K562 (cell line): ENCODE results near the gene CPT1C. TPM values are rescaled to one million over a fixed set of nuclear protein-coding genes. Genes with fewer than 3 reads are reported as not detected.

Experiments used
- ARHGAP35 ChIP-seq: fragments of 450-650 bp; IDR thresholded peaks from 2 replicates; pipeline ENCODE4 v1.6.1; 2018; ENCODE audit not compliant: partially characterized antibody
- ESRRA ChIP-seq: fragments of 450-650 bp; IDR thresholded peaks from 2 replicates; pipeline ENCODE4 v1.6.1; 2014; ENCODE audit warnings: low read depth, mild to moderate bottlenecking, moderate library complexity, borderline replicate concordance
- HEY1 ChIP-seq: fragments of 250-450 bp; sonication (Bioruptor Pico); IDR thresholded peaks from 2 replicates; pipeline ENCODE4 v1.5.0; 2020; ENCODE audit warnings: mild to moderate bottlenecking, moderate library complexity, borderline replicate concordance
- KDM1A ChIP-seq, 2 experiments: fragments of 450-650 bp; IDR thresholded peaks; 2 replicates each; pipeline ENCODE4 v1.6.1; 2016; ENCODE audit warnings: mild to moderate bottlenecking in 2 of 2
- L3MBTL2 ChIP-seq: fragments of 450-650 bp; IDR thresholded peaks from 2 replicates; pipeline ENCODE4 v1.6.1; 2016; ENCODE audit warnings: mild to moderate bottlenecking, moderate library complexity
- MLLT1 ChIP-seq, 2 experiments: fragments of 450-650 bp; IDR thresholded peaks; 2 replicates each; pipeline ENCODE4 v1.6.1; 2016
- PCBP1 ChIP-seq: fragments of 200-400 bp; formaldehyde crosslinking; IDR thresholded peaks from 2 replicates; pipeline ENCODE4 v1.6.1; 2018; ENCODE audit warnings: mild to moderate bottlenecking, low read depth, low read length; ENCODE audit not compliant: poor library complexity, severe bottlenecking
- POLR2AphosphoS5 ChIP-seq: IDR thresholded peaks from 2 replicates; pipeline ENCODE4 v1.6.1; 2011; ENCODE audit warnings: mild to moderate bottlenecking, low read depth, low read length, moderate library complexity; ENCODE audit not compliant: control insufficient read depth, insufficient read depth
- PREB ChIP-seq: sonication (generic); formaldehyde crosslinking; IDR thresholded peaks from 2 replicates; pipeline ENCODE4 v1.8.1; 2023; ENCODE audit warnings: mild to moderate bottlenecking, missing genetic modification reagents
- PYGO2 ChIP-seq: fragments of 450-650 bp; IDR thresholded peaks from 2 replicates; pipeline ENCODE4 v1.6.1; 2016; ENCODE audit warnings: mild to moderate bottlenecking, missing genetic modification characterization, moderate library complexity, missing compliant biosample characterization
- RBM34 ChIP-seq: fragments of 200-400 bp; formaldehyde crosslinking; IDR thresholded peaks from 2 replicates; pipeline ENCODE4 v1.6.1; 2018; ENCODE audit warnings: low read length, borderline replicate concordance; ENCODE audit not compliant: insufficient read depth
- RREB1 ChIP-seq: fragments of 250-450 bp; sonication (Bioruptor Pico); IDR thresholded peaks from 2 replicates; pipeline ENCODE4 v1.4.0; 2020
- TBL1XR1 ChIP-seq, 2 experiments: IDR thresholded peaks; 2 replicates each; pipeline ENCODE4 v1.6.1; 2012; ENCODE audit warnings: improper control_type of control experiment in 2 of 2, low read length in 2 of 2, mild to moderate bottlenecking in 1 of 2
- TCF3 ChIP-seq: sonication (generic); formaldehyde crosslinking; IDR thresholded peaks from 2 replicates; pipeline ENCODE4 v1.4.0; 2020; ENCODE audit warnings: mild to moderate bottlenecking, missing genetic modification reagents
- XRCC5 ChIP-seq: fragments of 200-400 bp; formaldehyde crosslinking; IDR thresholded peaks from 2 replicates; pipeline ENCODE4 v1.6.1; 2017; ENCODE audit warnings: low read depth, mild to moderate bottlenecking, low read length
- ZBTB33 ChIP-seq: sonication (generic); formaldehyde crosslinking; IDR thresholded peaks from 2 replicates; pipeline ENCODE4 v1.8.1; 2023; ENCODE audit warnings: mild to moderate bottlenecking, missing genetic modification reagents
- ZNF133 ChIP-seq: fragments of 250-450 bp; sonication (Bioruptor Pico); IDR thresholded peaks from 2 replicates; pipeline ENCODE4 v1.4.0; 2020; ENCODE audit warnings: mild to moderate bottlenecking
- polyA plus RNA-seq, 8 experiments: library from polyadenylated mRNA; depleted of rRNA in 4 of 8; stranded (reverse) in 5 of 8; unstranded in 3 of 8; fragments of >200 nt; fragmentation: Nextera tagmentation in 2 of 8; fragmentation: Illumina TruSeq in 1 of 8; extraction: Ambion mirVana in 2 of 8; extraction: Trizol in 1 of 8; gene quantifications; 2 replicates each; pipeline versions ENCODE4 v1.2.1 to v1.2.3, GENCODE V29; 2011 to 2014; ENCODE audit warnings: inconsistent platforms in 1 of 8, missing spikeins in 1 of 8
- total RNA-seq, 7 experiments: library from RNA; depleted of rRNA in 6 of 7; stranded (reverse); fragments of >200 nt in 6 of 7; fragmentation: Illumina TruSeq in 2 of 7; extraction: Trizol in 2 of 7; gene quantifications; 2 replicates each; pipeline versions ENCODE4 v1.2.1 to v1.2.3, GENCODE V29; 2011 to 2021; ENCODE audit warnings: low replicate concordance in 1 of 7

Gene CPT1C
- total and polyA plus RNA-seq, 9 of the 15 experiments (the other 6 are each of a cell fraction or from before 2014, with no cell fraction given): 1.9 to 12.3 (median 3.0) TPM

- no peak for TF ChIP-seq TCF3 (CRISPR knock-in tag)
- no peak for TF ChIP-seq PYGO2 (tag)
- 0 out of 4 replicates have a peak, but pooled peaks of 1 of the 2 experiments have one; percentile 5 for TF ChIP-seq TBL1XR1 (IDR thresholded peaks at IDR 0.05; ENCODE audit: low read length in 2 of 2)
- no peak for TF ChIP-seq HEY1 (CRISPR knock-in tag)
- no peak for TF ChIP-seq ZNF133
- no peak for TF ChIP-seq RREB1 (CRISPR knock-in tag)
- TF ChIP-seq PCBP1: peak; percentile 60
- no peak for TF ChIP-seq L3MBTL2
- peak; percentile 56 for TF ChIP-seq ARHGAP35
- TF ChIP-seq ZBTB33: no peak
- TF ChIP-seq PREB (CRISPR knock-in tag): no peak
- peak in 1 of 2 experiments; percentile 32; a peak in 1 of 4 replicates for TF ChIP-seq KDM1A (IDR thresholded peaks at IDR 0.05)
- TF ChIP-seq POLR2AphosphoS5: peak; percentile 89
- TF ChIP-seq ESRRA: peak; percentile 63; the same call in 1 of the 2 replicates
- peak in 1 of 2 experiments; percentile 73; a peak in 3 of 4 replicates for TF ChIP-seq MLLT1 (IDR thresholded peaks at IDR 0.05)
- TF ChIP-seq RBM34: no peak
- TF ChIP-seq XRCC5: no peak
These were observed 25.4 kb upstream of the CPT1C start, which contains the start of the genes BCL2L12 and IRF3 (continued) for GRCh38 chr19:49665351-49666119.
